Renal pelvis (tissue), 4 donors: ENCODE results near the gene TTLL5. TPM values are rescaled to one million over a fixed set of nuclear protein-coding genes. Genes with fewer than 3 reads are reported as not detected.
"Not testable (repeated sequence)": the region's sequence is repeated elsewhere in the genome, so short reads cannot be mapped to it uniquely, and the experiment has no call there.

ENCODE experiments used
- DNase-seq: peaks from one replicate; pipeline ENCODE4 v3.0.0-alpha.2; 2013
- polyA plus RNA-seq, 3 donors: library from polyadenylated mRNA; unstranded; fragments of 120-200 nt; gene quantifications; one replicate each; pipeline ENCODE4 v1.2.1, GENCODE V29; 2013; ENCODE audit not compliant: insufficient read length in 3 of 3

The TTLL5 gene
- polyA plus RNA-seq, 3 donors: 27.6 to 37.4 (median 33.7) TPM

DNA sequence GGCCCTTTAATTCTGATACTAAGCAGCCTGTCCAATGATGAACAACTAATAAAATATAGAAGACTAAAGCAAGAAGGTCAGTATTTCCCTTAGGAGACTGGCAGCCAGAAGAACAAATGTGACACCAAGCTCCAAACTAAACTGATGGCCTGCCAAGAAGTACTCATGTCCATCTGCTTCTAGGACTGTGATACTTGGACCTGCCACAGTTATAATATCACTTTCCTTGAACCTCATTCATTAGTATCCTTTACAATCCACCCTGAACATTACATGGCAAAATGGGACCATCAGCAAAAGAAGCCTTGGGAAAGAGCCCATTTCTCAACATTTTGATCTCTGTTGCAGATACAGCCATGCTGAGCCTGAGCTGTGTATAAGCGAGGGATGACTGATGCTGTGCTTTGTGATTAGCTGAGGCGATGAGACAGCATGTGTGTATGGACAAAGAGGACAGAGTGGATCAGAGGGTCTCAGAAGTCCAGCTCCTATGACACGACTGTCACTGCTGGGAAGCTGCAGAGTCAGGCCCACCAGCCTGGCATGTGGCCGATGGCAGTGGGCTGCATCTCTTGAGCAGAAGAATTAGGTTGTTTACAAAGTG lies 246.8 kb downstream of the TTLL5 start:
- no peak for DNase-seq

DNA sequence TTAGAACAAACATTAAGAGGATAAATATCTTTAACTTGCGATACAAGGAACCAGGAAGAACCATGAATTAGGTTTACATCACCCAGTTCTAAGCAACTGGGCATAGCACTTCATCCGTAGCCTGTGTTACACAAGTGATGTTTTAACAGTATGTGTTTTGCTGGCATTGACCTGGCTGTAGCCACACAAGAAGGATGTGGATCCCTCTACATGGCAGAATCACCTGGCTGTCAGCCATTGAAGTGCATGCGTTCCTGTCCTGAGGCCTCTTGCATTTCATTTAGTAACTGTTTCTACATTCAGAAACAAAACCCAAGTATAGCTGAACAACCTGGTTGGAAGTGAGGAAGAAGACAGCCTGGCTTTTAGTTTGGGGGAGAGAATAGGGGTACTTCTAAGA lies 248.6 kb downstream of the TTLL5 start:
- no peak for DNase-seq

DNA sequence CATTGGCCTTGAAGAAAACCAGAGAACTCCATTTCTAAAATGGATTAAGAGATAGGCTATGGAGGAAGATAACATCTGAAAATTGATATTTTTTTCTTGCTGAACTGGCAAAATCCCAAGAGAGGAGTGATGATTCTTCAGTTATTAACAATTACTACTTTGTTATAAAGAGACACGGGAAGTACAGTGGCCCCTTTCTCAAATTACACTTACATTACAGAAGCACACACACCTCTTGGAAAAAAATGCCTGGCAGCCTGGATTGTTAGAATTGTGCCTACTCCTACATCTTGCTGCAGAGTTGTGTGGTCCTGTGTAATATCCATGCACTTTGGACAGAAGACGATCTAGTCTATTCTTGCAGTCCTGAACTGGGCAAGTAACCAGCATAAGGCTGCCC lies 249.0 kb downstream of the TTLL5 start:
- no peak for DNase-seq

DNA sequence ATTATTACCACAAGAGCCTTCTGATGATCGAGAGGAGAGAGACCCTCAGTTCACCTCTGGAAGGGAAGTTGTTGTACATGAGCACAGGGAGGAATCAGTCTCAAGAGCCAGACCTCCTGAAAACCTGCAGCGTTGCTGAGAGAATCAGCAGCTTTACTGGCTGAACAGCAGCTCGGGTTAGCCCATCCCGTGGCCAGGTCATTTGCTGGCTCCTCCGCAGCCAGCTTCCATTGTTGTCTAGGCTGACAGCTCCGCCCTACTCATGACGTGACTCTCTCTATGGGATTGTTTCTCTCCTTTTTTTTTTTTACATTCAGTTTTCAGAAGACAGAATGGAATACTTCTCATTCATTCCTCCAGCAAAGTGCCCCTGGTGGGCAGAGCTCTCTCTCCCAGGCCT lies 250.8 kb downstream of the TTLL5 start:
- no peak for DNase-seq

DNA sequence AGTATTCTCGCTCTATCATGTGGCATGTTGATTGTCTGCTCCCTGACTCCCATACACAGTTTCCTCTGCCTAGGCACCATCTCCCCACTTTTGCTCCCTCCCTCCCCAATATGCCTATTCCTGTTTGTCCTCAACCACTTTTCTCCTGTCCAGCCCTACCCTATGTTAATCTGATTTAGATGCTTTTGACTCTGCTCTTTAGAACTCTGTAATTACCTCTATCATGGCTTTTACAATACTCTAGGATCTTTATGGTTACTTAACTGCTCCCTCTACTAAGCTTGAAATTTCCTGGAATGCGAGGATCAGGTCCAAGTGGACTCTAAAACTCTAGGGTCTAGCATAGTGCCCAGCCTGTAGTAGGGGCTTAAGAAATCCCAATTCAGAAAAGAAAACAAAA lies 252.1 kb downstream of the TTLL5 start:
- no peak for DNase-seq

DNA sequence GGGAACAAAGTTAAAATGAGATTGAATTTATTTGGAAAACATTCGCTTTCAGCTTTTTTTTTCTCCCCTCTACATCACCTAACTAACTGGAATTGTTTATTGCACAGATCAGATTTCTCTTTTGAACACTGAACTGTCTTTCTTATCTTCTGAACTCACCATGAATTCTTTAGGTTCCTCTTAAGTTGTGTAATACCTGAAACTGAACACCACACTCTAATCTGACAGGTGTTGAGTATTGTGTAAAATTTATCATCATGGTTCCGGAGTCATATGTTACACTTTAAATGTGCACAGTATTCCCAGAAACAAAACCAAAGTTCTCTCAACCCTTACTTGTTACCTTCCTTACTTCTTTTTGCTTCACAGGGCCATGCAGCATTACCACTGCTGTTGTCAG lies 254.0 kb downstream of the TTLL5 start:
- DNase-seq: no peak

DNA sequence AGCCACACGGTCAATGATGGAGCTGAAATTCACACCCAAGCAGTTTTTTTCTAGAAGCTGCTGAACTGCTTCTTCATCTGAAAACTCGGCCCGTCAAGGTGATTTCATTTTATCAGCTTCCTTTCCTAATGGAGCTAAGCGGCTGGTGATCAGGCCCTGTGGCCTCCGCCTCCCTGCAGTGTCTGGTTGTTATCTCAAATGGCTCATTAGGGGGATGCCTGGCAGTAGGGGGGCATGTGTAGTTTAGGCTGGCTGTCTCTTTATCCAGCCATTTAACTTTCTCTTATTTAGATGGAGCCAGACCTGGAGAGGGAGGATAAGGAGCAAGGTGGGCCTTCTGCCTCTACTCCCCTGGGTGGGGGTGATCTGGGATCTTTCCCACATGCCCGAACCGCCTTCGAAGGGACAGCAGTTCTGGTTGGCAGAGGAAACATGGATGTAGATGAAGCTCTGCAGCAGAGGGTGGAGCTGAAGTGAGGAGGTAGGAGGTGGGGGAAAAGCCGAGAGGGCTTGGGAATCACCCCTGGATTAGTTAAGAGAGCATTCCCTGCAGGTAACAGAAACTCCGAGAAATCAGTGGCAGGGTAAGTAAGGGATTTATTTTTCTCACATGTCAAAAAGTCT lies 256.4 kb downstream of the TTLL5 start:
- DNase-seq: no peak

DNA sequence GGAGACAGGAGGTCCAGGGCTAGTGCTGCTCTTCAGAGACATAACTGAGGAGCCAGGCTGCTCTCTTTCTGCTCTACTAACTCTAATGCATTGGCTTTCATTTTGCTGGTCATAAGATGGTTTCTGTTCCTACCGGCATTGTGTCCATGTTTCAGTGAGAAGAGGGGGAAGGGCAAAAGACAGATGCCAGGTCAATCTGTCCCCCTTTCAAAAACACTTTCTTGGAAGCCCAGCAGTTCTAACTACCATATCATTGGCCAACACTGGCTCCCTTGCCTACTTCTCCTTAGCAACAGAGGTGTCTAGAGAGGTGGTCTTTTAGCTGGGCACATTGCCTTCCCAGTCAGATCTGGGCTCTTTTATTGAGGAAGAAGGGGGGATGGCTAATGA lies 256.9 kb downstream of the TTLL5 start:
- DNase-seq: no peak

DNA sequence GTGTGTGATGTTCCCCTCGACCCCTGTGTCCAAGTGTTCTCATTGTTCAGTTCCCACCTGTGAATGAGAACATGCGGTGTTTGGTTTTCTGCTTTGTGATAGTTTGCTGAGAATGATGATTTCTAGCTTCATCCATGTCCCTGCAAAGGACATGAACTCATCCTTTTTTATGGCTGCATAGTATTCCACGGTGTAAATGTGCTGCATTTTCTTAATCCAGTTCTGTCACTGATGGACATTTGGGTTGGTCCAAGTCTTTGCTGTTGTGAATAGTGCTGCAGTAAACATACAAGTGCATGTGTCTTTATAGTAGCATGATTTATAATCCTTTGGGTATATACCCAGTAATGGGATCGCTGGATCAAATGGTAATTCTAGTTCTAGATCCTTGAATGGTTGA lies 259.4 kb downstream of the TTLL5 start:
- not testable (repeated sequence) for DNase-seq

DNA sequence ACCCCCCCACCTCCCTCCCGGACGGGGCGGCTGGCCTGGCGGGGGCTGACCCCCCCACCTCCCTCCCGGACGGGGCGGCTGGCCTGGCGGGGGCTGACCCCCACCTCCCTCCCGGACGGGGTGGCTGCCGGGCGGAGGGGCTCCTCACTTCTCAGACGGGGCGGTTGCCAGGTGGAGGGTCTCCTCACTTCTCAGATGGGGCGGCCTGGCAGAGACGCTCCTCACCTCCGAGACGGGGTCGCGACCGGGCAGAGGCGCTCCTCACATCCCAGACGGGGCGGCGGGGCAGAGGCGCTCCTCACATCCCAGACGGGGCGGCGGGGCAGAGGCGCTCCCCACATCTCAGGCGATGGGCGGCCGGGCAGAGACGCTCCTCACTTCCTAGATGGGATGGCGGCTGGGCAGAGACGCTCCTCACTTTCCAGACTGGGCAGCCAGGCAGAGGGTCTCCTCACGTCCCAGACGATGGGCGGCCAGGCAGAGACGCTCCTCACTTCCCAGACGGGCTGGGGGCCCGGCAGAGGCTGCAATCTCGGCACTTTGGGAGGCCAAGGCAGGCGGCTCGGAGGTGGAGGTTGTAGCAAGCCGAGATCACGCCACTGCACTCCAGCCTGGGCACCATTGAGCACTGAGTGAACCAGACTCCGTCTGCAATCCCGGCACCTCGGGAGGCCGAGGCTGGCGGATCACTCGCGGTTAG lies 264.2 kb downstream of the TTLL5 start:
- not testable (repeated sequence) for DNase-seq

DNA sequence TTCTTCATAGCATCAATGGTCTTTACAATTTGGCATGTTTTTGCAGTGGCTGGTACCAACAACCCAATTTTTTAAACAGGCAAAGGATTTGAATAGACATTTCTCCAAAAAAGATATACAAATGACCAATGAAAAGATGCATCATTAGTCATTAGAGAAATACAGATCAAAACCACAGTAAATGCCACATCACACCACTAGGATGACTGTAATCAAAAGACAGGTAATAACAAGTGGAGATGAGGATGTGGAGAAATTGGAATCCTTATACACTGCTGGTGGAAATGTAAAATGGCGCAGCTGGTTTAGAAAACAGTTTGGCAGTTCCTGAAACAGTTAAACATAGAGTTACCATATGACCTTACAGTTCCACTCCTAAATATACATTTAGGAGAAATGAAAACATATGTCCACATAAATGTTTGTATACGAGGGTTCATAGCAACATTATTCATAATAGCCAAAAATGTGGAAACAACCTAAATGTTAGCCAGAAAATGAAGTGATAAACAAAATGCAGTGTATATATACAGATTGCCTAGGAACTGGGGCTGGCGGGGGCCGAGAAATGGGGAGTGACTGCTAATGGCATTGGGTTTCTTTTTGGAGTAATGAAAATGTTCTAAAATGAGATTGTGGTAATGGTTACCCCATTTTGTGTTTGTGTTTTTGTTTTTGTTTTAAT lies 265.5 kb downstream of the TTLL5 start:
- DNase-seq: no peak

DNA sequence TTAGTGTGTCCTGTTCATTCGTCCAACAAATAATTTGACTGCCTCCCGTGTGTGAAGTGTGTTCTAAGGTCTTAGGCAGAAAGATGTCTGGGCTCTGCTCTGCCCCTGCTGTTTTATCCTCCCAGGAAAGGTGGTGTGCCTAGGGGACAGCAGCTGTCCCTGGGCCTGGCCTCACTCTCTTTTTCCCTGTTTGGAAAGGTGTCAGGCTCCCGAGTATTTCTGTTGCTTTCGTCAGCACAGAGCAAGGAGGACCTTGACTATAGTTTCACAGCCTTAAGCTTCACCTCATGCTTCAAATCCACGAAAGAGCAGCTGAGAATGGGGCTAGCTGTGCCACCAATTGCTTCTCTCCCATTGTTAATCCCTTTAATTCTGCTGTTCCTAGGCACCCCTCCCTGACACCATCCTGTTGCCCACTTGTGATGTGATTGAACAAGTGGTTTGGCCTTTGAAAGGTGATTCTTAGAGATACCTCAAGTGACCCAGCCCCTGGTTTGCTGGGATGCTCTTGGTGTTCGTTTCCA lies 266.6 kb downstream of the TTLL5 start:
- no peak for DNase-seq

DNA sequence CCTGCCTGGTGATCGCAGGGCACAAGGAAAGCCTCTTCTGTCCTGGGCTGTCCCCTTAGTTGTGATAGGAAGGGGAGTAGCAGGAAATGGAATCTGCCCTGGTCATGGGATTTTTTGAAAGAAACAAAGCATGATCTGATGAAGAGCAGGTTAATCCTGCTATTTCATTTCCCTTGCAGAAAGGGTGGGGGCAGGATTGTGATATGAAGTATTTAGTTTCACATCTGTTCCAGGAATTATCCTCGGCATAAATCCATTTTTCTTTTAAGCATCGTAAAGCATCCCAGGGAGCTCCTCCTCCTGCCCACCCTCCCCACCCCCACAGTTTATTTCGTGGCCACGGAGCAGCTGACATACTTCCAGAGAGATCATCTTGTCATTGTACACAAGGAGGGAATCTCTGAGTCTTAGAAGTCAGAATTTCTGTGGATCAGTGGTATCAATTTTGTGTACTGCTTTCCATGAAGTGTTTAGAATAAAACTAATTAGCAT lies 267.7 kb downstream of the TTLL5 start:
- no peak for DNase-seq

DNA sequence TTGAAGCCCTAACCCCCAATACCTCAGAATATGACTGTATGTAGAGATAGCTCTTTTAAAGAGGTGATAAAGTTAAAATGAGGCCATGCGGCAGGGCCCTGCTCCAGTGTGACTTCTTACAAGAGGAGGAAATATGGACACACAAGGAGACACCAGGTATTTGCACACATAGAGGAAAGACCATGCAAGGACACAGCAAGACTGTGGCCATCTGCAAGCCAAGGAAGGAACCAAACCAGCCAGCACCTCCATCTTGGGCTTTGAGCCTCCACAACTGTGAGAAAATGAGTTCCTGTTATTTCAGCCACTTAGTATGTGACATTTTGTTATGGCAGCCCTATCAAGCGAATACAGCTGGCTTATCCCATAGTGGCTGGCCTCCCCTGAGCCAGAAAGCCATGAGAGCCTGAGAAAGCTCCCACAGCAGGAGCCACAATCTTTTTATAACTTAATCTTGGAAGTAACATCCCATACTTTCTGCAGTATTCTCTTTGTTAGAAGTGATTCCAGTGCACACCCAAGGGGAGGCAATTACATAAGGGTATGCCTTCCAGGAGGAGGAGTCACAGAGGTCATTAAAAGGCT lies 272.8 kb downstream of the TTLL5 start:
- no peak for DNase-seq

DNA sequence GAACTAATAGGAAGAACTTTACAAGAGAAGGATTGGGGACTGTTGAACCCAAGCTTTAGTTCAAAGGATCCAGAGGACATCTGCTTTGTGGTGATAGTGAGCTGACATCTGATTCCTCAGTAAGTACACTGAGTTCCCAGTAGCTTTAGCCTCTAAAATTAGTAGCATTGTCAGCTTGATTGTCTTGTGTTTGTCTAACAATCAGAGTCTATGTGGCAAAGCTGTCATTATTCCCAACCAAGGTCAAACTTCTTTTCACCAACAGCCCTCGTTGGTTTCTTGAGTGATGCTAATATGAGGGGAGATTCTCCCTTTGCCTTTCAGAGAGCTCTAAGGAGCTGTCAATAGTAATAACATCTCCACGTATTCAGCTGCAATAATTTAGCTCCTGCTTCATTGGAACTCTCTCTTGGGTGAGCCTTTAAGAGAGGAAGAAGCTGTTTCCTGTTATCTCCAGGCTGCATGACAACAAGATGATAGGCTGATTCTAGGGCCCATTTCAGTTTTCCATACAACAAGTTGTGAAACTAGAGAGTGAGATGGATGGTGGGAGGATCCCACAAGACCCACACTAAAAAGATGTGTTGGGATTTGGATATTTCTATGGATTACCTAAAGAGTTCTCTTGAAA lies 274.1 kb downstream of the TTLL5 start:
- no peak for DNase-seq

DNA sequence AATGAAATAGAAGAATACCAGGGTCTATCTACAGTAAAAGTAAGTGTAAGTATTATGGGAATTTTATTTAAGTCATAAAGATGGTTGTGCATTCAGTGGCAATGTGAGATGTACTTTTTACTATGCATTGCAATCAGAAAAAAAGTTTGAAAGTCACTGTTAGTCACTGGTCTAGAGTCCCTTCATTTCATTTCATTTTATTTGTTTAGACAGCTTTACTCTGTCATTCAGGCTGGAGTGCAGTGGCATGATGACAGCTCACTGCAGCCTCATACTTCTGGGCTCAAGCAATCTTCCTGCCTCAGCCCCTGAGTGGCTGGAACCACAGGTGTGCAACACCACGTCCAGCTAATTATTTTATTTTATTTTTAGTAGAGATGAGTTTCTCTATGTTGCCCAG lies 278.2 kb downstream of the TTLL5 start:
- no peak for DNase-seq

DNA sequence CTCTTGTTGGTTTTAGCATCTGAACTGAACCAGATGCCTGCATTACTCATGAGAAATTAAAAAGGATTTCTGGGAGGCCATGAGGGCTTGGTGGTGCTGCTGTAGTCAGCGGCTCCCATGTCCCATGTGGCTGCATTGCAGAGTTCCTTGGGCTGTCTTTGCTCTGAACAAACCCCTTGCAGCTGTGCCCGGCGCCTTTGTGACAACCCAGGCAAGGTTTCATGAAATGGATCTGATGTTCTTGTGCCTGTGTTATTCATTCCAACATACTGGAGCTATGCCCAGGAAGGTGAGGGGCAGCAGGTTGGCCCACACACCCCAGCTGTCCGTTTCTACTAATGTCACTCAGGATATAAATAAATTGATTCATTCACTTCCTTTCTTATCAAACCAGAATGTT lies 280.0 kb downstream of the TTLL5 start:
- no peak for DNase-seq

DNA sequence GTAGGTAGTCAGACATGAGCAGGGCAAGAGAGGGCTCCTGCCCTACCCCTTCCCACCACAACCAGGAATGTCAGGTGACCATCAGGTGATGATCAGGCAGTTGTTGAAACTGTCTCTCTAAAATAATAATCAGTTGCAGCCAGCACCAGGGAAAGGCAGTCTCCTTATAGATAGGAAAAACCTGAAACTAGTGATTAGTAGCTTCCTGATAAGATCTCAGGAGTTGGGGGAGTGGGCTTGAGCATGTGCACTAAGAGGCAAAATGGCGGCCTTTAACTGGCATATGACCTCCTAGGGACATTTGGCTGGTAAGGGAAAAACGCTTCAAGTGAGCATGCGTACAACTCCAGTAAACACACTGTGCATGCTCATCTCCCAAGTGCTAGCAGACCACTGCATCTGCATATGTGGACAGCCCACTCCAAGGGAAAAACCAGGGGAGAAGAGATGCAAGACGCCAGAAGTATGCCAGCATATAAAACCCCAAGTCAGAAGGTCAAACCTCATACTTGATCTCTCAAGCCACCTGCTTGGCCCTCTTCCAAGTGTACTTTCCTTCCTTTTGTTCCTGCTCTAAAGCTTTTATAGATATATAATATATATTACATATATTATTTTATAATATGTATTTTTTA lies 283.7 kb downstream of the TTLL5 start:
- no peak for DNase-seq

DNA sequence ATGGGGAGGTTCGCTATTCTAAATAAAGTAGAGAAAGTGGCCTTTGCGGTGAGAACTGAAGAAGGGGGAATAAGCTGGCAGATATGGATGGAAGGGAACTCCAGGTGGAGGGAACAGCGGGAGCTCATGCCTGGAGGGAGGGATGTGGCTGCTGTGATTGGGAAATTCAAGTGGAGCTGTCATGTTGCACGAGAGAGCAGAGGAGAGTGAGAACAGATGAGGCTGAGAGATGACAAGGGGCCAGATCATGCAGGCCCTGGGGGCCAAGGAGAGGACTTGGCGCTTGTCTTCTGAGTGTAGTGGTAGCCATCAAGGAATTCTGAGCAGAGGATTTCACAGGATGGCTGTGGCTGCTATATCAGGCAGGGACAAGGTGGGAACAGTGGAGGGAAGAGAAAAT lies 285.7 kb downstream of the TTLL5 start:
- no peak for DNase-seq

DNA sequence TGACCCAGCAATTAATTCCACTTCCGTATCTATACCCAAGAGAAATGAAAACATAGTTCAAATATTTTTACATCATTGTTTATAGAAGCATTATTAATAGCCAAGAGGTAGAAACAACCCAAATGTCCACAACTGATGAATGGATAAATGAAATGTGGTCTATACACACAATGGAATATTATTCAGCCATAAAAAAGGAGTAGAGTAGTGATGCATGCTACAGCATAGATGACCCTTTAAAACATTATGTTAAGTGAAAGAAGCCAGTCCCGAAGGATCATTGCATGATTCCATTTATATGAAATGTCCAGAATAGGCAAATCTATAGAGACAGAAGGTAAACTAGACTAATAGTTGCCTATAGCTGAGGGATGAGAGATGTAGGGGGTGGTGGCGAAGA lies 291.4 kb downstream of the TTLL5 start:
- no peak for DNase-seq

DNA sequence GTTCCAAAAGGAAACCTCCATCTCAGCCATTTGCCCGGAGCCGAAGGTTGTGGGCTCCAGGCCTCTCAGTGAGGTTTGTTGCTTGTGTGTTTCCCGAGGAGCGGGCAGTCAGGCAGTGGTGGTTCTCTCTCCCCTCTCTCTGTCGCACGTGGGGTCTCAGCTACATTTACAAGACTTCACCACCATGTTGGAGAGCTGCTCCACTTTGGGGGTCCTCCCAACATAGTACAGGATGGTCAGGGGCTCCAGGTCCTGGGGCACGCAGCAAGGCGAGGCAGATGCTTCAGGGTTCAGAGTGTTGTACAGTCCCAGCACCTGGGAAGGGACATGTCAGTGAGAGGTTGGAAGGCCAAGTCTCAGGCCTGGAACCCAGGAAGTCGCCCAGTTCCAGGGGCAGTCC lies 298.0 kb downstream of the TTLL5 start:
- no peak for DNase-seq
